ENCODE measurements around the gene LCE4A. TPM values are rescaled to one million over a fixed set of nuclear protein-coding genes. Genes with fewer than 3 reads are reported as not detected.

LCE4A gene, protein sequence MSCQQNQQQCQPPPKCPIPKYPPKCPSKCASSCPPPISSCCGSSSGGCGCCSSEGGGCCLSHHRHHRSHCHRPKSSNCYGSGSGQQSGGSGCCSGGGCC
- not detected in 5 replicates for total RNA-seq (2022; extraction: Qiagen RNA extraction)

GRCh38 chr1:152707860-152708259 is at the start of gene LCE4A:
LCE4A (plus strand) TSS chr1:152708160; CDS start chr1:152709076, 916 bp downstream.

GRCh38 chr1:152663098-152663497 is 44.9 kb upstream of the LCE4A start, which contains the start of gene LCE2D:
LCE2D (plus strand) TSS chr1:152663380; CDS start chr1:152664106, 726 bp downstream.

DNA sequence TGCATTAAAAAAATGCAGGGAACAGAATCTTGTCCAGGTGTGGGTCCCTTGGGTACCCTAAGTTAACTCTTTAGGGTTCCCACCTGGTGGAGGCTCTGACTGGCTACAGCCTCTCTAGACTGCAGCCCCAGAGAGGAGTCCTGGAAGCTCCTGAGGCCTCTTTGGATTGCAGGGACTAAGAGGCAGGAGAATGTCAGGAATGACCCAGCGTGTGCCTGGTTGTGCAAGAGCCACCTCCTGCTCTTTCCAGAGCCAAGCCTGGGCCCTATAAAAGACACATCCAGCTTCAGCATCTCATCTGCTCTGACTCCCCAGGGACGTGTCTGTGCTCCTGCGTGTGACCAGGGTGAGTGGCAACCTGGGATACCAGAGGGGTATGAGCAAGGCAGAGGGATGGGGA is 33.0 kb upstream of the LCE4A start, which contains the start of gene LCE2C:
TSS of gene LCE2C (plus strand) at position 297 of the 400 bp plus-strand sequence. CDS start 737 bp downstream, outside the sequence.

GRCh38 chr1:152685823-152686222 is 22.1 kb upstream of the LCE4A start, which contains the start of gene LCE2B:
LCE2B (plus strand) TSS chr1:152686123; CDS start chr1:152686844, 721 bp downstream.

GRCh38 chr1:152697701-152698600 is 10.0 kb upstream of the LCE4A start, which contains the start of gene LCE2A:
LCE2A (plus strand) TSS chr1:152698345; CDS start chr1:152698902, 557 bp downstream.

DNA sequence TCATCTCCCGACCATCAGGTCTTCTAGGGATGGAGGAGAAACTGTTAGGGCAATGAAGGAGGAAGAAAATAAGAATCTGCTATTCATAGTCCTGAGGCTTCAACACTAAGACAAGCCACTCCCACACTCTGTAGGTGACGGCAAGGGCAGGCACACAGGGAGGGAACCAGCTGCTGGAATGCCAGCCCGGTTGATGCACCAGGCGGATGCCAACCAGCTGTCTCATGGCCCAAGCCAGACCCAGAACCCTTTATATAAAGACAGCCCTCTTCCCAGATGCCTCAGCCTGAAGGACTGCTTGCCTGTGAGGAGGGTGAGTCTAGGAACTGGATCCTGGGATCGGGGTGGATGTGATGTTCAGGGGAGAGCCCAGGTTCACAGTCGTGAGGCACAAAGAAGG is 49.8 kb downstream of the LCE4A start, which contains the start of gene KPRP:
TSS of gene KPRP (plus strand) at position 279 of the 400 bp plus-strand sequence. CDS start 1,564 bp downstream, outside the sequence.

Other genes starting within 250 kb of the LCE4A start
- not detected in 5 replicates for gene LCE5A, start 197.4 kb upstream of the LCE4A start, total RNA-seq (2022; extraction: Qiagen RNA extraction)
- 0.32 to 0.81 TPM (median 0.43 TPM) in 4 of 5 replicates, not detected in the other for gene CRCT1, start 193.7 kb upstream of the LCE4A start, total RNA-seq (2022; extraction: Qiagen RNA extraction)
- gene LCE3E, start 141.4 kb upstream of the LCE4A start, total RNA-seq (2022; extraction: Qiagen RNA extraction) = 0.24 to 0.26 TPM in 2 of 5 replicates, not detected in the others
- 2.1 to 4.5 TPM (median 3.6 TPM) in 5 replicates for gene LCE3D, start 127.6 kb upstream of the LCE4A start, total RNA-seq (2022; extraction: Qiagen RNA extraction)
- not detected in 5 replicates for gene LCE3C, start 107.9 kb upstream of the LCE4A start, total RNA-seq (2022; extraction: Qiagen RNA extraction)
- gene LCE3B, start 94.3 kb upstream of the LCE4A start, total RNA-seq (2022; extraction: Qiagen RNA extraction) = not detected in 5 replicates
- gene LCE3A, start 85.1 kb upstream of the LCE4A start, total RNA-seq (2022; extraction: Qiagen RNA extraction) = not detected in 5 replicates
- not detected in 5 replicates for gene LCE2D, start 44.8 kb upstream of the LCE4A start, total RNA-seq (2022; extraction: Qiagen RNA extraction)
- not detected in 5 replicates for gene LCE2C, start 32.9 kb upstream of the LCE4A start, total RNA-seq (2022; extraction: Qiagen RNA extraction)
- not detected in 5 replicates for gene LCE2B, start 22.0 kb upstream of the LCE4A start, total RNA-seq (2022; extraction: Qiagen RNA extraction)
- gene LCE2A, start 9.8 kb upstream of the LCE4A start, total RNA-seq (2022; extraction: Qiagen RNA extraction) = not detected in 5 replicates
- not detected in 5 replicates for gene KPRP, start 49.9 kb downstream of the LCE4A start, total RNA-seq (2022; extraction: Qiagen RNA extraction)
- gene LCE1F, start 67.0 kb downstream of the LCE4A start, total RNA-seq (2022; extraction: Qiagen RNA extraction) = not detected in 5 replicates
- not detected in 5 replicates for gene LCE1E, start 78.1 kb downstream of the LCE4A start, total RNA-seq (2022; extraction: Qiagen RNA extraction)
- gene LCE1D, start 88.6 kb downstream of the LCE4A start, total RNA-seq (2022; extraction: Qiagen RNA extraction) = not detected in 5 replicates
- gene LCE1C, start 98.5 kb downstream of the LCE4A start, total RNA-seq (2022; extraction: Qiagen RNA extraction) = 0.14 TPM in 1 of 5 replicates, not detected in the others
- gene LCE1B, start 103.8 kb downstream of the LCE4A start, total RNA-seq (2022; extraction: Qiagen RNA extraction) = 0.08 TPM in 1 of 5 replicates, not detected in the others
- gene LCE1A, start 119.3 kb downstream of the LCE4A start, total RNA-seq (2022; extraction: Qiagen RNA extraction) = not detected in 5 replicates
- gene LCE6A, start 134.7 kb downstream of the LCE4A start, total RNA-seq (2022; extraction: Qiagen RNA extraction) = not detected in 5 replicates
- gene LCE7A, start 151.8 kb downstream of the LCE4A start, total RNA-seq (2022; extraction: Qiagen RNA extraction) = not detected in 5 replicates
- not detected in 5 replicates for gene SMCP, start 170.2 kb downstream of the LCE4A start, total RNA-seq (2022; extraction: Qiagen RNA extraction)
- 0.05 to 0.12 TPM (median 0.09 TPM) in 5 replicates for gene IVL, start 200.4 kb downstream of the LCE4A start, total RNA-seq (2022; extraction: Qiagen RNA extraction)
- not detected in 5 replicates for gene SPRR5, start 239.0 kb downstream of the LCE4A start, total RNA-seq (2022; extraction: Qiagen RNA extraction)

Data from A549 treated with dexamethasone at 1 μM for 4 hours (cell line).